ENCODE data around the gene MYOD1. TPM values are rescaled to one million over a fixed set of nuclear protein-coding genes. Genes with fewer than 3 reads are reported as not detected.

Gene MYOD1
- total and polyA plus RNA-seq, 9 of the 15 experiments (the other 6 are each of a cell fraction or from before 2014, with no cell fraction given), result not detected

GRCh38 chr11:17703951-17704350 lies 15.4 kb upstream of the MYOD1 start (continued):
- TF ChIP-seq, protein P1, sequence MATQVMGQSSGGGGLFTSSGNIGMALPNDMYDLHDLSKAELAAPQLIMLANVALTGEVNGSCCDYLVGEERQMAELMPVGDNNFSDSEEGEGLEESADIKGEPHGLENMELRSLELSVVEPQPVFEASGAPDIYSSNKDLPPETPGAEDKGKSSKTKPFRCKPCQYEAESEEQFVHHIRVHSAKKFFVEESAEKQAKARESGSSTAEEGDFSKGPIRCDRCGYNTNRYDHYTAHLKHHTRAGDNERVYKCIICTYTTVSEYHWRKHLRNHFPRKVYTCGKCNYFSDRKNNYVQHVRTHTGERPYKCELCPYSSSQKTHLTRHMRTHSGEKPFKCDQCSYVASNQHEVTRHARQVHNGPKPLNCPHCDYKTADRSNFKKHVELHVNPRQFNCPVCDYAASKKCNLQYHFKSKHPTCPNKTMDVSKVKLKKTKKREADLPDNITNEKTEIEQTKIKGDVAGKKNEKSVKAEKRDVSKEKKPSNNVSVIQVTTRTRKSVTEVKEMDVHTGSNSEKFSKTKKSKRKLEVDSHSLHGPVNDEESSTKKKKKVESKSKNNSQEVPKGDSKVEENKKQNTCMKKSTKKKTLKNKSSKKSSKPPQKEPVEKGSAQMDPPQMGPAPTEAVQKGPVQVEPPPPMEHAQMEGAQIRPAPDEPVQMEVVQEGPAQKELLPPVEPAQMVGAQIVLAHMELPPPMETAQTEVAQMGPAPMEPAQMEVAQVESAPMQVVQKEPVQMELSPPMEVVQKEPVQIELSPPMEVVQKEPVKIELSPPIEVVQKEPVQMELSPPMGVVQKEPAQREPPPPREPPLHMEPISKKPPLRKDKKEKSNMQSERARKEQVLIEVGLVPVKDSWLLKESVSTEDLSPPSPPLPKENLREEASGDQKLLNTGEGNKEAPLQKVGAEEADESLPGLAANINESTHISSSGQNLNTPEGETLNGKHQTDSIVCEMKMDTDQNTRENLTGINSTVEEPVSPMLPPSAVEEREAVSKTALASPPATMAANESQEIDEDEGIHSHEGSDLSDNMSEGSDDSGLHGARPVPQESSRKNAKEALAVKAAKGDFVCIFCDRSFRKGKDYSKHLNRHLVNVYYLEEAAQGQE (IDR thresholded peaks at IDR 0.05; ENCODE audit: borderline replicate concordance), result peak; percentile 33; the same call in 1 of the 2 replicates
- TF ChIP-seq, protein P1 (CRISPR knock-in tag; IDR thresholded peaks at IDR 0.05; ENCODE audit: low read depth), result no peak
- no peak for TF ChIP-seq EWSR1 (IDR thresholded peaks at IDR 0.05; ENCODE audit: borderline replicate concordance, low read depth, partially characterized antibody)
- TF ChIP-seq MTA1 (IDR thresholded peaks at IDR 0.05; ENCODE audit: borderline replicate concordance), result no peak
- no peak for TF ChIP-seq RBM22 (IDR thresholded peaks at IDR 0.05; ENCODE audit: low read depth, low read length, poor library complexity, severe bottlenecking)
- TF ChIP-seq, protein P2, sequence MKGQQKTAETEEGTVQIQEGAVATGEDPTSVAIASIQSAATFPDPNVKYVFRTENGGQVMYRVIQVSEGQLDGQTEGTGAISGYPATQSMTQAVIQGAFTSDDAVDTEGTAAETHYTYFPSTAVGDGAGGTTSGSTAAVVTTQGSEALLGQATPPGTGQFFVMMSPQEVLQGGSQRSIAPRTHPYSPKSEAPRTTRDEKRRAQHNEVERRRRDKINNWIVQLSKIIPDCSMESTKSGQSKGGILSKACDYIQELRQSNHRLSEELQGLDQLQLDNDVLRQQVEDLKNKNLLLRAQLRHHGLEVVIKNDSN (CRISPR knock-in tag; IDR thresholded peaks at IDR 0.05), result peak; percentile 90
- TF ChIP-seq MBD2 (IDR thresholded peaks at IDR 0.05; ENCODE audit: borderline replicate concordance, low read depth), result peak; percentile 70; the same call in 1 of the 2 replicates
- TF ChIP-seq USF2 (CRISPR knock-in tag; IDR thresholded peaks at IDR 0.05), result peak; percentile 90
- TF ChIP-seq FOS (IDR thresholded peaks at IDR 0.05; ENCODE audit: extremely low read depth, insufficient read length), result peak; percentile 78
- no peak for TF ChIP-seq SMAD2 (IDR thresholded peaks at IDR 0.05; ENCODE audit: low read depth, low read length)
- TF ChIP-seq MYC (IDR thresholded peaks at IDR 0.05; ENCODE audit: low read depth, low read length), result 0 out of 2 replicates have a peak, but pooled peaks have one; percentile 21
- no peak for TF ChIP-seq MYC (CRISPR knock-in tag; IDR thresholded peaks at IDR 0.05; ENCODE audit: borderline replicate concordance, low read depth)
- no peak for TF ChIP-seq ATF1 (CRISPR knock-in tag; IDR thresholded peaks at IDR 0.05)
- 0 out of 2 replicates have a peak, but pooled peaks have one; percentile 10 for TF ChIP-seq ATF1 (tag; IDR thresholded peaks at IDR 0.05)
- peak; percentile 39; the same call in 1 of the 2 replicates for TF ChIP-seq SPI1 (IDR thresholded peaks at IDR 0.05; ENCODE audit: borderline replicate concordance, low read depth, low read length)
- TF ChIP-seq RNF2 (IDR thresholded peaks at IDR 0.05), result no peak
- no peak for TF ChIP-seq YY1 (IDR thresholded peaks at IDR 0.05; ENCODE audit: borderline replicate concordance in 1 of 3, control insufficient read depth in 1 of 3, extremely low read depth in 1 of 3, insufficient read depth in 3 of 3, insufficient read length in 1 of 3, insufficient replicate concordance in 2 of 3, low read depth in 1 of 3, low read length in 2 of 3)
- TF ChIP-seq BRF2 (IDR thresholded peaks at IDR 0.05; ENCODE audit: borderline replicate concordance, insufficient read depth, insufficient read length), result no peak
